GM18508 (cell line): ENCODE results near the gene PRDM4.
"Not testable (repeated sequence)": the region's sequence is repeated elsewhere in the genome, so short reads cannot be mapped to it uniquely, and the experiment has no call there.

Source experiments
- ATAC-seq: cut with Tn5 transposase; IDR thresholded peaks from one replicate; pipeline ENCODE4 v1.9.1; 2021; ENCODE audit warnings: moderate number of reproducible peaks; ENCODE audit not compliant: insufficient read depth, unreplicated experiment

The PRDM4 gene

GRCh38 chr12:107705522-107705921, 55.4 kb downstream of the PRDM4 start:
- not testable (repeated sequence) for ATAC-seq

- ATAC-seq, result no peak
These were observed 56.9 kb downstream of the PRDM4 start for GRCh38 chr12:107704041-107704440.

- no peak for ATAC-seq
These were observed 58.8 kb downstream of the PRDM4 start for GRCh38 chr12:107702106-107702505.

- ATAC-seq, result not testable (repeated sequence)
These were observed 65.2 kb downstream of the PRDM4 start for GRCh38 chr12:107695772-107696171.

- peak; percentile 54 for ATAC-seq
These were observed 75.3 kb downstream of the PRDM4 start, which contains the start of gene PWP1 for GRCh38 chr12:107685360-107686248. Gene PWP1, plus strand, starts transcription at chr12:107685799. Its CDS starts 101 bp downstream, at chr12:107685900.

- ATAC-seq, result no peak
These were observed 76.0 kb downstream of the PRDM4 start for GRCh38 chr12:107684990-107685359.

GRCh38 chr12:107684029-107684795, 76.7 kb downstream of the PRDM4 start:
- ATAC-seq, result no peak
